ENCODE results near the gene RASL12. TPM values are rescaled to one million over a fixed set of nuclear protein-coding genes. Genes with fewer than 3 reads are reported as not detected.

The RASL12 gene
- total RNA-seq, 1 donor from 2014 or later = 1.5 TPM

DNA sequence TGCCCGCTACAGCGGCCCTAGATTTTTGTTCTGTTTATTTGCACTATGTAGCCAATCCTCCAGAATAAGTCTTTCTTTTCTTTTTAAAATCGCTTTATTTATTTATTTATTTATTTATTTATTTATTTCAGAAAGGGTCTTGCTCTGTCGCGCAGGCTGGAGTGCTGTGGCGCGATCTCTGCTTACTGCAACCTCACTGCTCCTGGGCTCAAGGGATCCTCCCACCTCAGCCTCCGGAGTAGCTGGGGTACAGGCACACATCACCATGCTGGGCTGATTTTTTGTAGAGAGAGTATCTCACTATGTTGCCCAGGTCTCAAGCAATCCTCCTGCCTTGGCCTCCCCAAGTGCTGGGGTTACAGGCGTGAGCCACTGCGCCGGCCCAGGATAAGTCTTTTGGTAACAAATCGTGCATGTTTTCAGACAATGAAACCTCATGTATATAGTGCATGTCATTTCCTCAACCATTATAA is 38.0 kb downstream of the RASL12 start:
- Mint-ChIP-seq H3K36me3 (ENCODE audit: low read depth) (no peaks in the 10 kb centered on the region), H3K9me3 (no peaks in the 10 kb centered on the region), H3K4me1 (peaks cover 25% of the 10 kb centered on the region), H3K4me3 (peak overlapping the region; percentile 74), H3K27ac (ENCODE audit: unreplicated experiment) (no peak overlapping the region), H3K27me3 (ENCODE audit: low read depth) (peaks cover 5% of the 10 kb centered on the region)
- DNase-seq (ENCODE audit: low read depth, low spot score) = no peak
- TF ChIP-seq, protein P1, sequence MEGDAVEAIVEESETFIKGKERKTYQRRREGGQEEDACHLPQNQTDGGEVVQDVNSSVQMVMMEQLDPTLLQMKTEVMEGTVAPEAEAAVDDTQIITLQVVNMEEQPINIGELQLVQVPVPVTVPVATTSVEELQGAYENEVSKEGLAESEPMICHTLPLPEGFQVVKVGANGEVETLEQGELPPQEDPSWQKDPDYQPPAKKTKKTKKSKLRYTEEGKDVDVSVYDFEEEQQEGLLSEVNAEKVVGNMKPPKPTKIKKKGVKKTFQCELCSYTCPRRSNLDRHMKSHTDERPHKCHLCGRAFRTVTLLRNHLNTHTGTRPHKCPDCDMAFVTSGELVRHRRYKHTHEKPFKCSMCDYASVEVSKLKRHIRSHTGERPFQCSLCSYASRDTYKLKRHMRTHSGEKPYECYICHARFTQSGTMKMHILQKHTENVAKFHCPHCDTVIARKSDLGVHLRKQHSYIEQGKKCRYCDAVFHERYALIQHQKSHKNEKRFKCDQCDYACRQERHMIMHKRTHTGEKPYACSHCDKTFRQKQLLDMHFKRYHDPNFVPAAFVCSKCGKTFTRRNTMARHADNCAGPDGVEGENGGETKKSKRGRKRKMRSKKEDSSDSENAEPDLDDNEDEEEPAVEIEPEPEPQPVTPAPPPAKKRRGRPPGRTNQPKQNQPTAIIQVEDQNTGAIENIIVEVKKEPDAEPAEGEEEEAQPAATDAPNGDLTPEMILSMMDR (conservative IDR thresholded peaks at IDR 0.05) = no peak

DNA sequence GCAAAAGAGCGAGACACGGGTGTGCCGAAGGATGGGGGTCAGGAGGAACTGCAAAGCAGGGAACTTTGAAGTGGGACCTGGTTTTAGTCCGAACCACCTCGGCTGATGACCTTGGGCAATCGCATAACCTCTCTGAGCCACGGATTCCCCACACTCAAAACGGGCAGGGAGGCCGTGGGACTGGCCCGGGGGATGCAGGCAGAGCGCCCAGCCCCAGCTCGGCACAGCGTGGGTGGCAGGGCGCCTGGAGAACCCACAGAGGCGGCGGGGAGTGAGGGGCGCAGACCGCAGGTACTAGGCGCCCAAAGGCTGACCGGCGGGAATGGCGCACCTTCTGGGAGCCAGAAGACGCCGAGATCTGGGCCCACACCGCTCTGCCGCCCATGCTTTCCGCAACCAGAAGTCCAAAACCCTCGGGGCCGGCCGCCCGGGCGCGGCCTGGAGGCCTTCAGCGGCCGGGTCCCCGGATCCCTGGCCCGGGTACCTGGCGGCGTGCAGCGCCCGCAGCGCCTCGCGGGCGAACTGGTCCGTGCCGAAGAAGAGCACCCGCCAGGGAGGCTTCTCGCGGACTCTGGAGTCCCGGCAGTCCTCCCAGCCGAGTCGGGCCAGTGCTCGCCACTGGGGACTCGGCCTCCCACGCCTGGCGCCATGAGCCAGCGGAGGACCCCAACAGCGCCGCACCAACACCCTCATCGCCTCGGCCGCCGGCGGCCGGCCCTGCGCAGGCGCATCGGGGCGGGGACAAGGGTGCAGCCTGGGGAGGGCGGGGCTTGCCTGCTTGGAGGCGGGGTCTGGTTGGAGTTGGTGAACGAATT is 38.7 kb downstream of the RASL12 start, which contains the start of gene MTFMT:
MTFMT (minus strand) TSS at position 719 of the 815 bp plus-strand sequence; CDS start at position 693, 26 bp downstream.
- peaks cover 5% of the 10 kb centered on the region for H3K27me3 Mint-ChIP-seq (ENCODE audit: low read depth)
- no peaks in the 10 kb centered on the region for H3K36me3 Mint-ChIP-seq (ENCODE audit: low read depth)
- peak within 1 kb of the TSS; percentile 88 for H3K4me3 Mint-ChIP-seq
- H3K27ac Mint-ChIP-seq (ENCODE audit: unreplicated experiment) = peak within 1 kb of the TSS; percentile 48
- H3K4me1 Mint-ChIP-seq = peaks cover 23% of the 10 kb centered on the region
- TF ChIP-seq, protein P1 (conservative IDR thresholded peaks at IDR 0.05) = peak; percentile 28
- no peaks in the 10 kb centered on the region for H3K9me3 Mint-ChIP-seq
- peak; percentile 89 for DNase-seq (ENCODE audit: low read depth, low spot score)

DNA sequence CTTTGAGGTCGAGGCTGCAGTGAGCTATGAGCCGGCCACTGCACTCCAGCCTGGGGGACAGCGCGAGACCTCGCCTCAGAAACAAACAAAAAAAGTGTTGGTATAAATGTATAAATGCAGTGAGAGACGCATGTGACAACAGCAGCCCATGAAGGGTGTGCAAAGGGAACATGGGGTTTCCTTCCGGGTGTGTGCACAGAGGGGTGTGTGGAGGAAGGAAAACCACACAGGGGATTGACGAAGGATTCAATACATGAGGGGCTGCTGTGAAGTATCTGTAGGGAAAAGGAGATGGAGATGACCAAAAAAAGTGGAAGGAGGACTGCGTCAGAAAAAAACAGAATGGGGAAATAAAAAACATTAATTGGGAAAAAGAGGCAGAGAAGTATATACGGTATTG is 39.5 kb downstream of the RASL12 start:
- peaks cover 16% of the 10 kb centered on the region for H3K4me1 Mint-ChIP-seq
- TF ChIP-seq, protein P1 (conservative IDR thresholded peaks at IDR 0.05) = no peak
- H3K36me3 Mint-ChIP-seq (ENCODE audit: low read depth) = no peaks in the 10 kb centered on the region
- no peak for DNase-seq (ENCODE audit: low read depth, low spot score)
- no peaks in the 10 kb centered on the region for H3K9me3 Mint-ChIP-seq
- H3K27ac Mint-ChIP-seq (ENCODE audit: unreplicated experiment) = no peak overlapping the region
- peaks cover 5% of the 10 kb centered on the region for H3K27me3 Mint-ChIP-seq (ENCODE audit: low read depth)
- H3K4me3 Mint-ChIP-seq = peak overlapping the region; percentile 88

DNA sequence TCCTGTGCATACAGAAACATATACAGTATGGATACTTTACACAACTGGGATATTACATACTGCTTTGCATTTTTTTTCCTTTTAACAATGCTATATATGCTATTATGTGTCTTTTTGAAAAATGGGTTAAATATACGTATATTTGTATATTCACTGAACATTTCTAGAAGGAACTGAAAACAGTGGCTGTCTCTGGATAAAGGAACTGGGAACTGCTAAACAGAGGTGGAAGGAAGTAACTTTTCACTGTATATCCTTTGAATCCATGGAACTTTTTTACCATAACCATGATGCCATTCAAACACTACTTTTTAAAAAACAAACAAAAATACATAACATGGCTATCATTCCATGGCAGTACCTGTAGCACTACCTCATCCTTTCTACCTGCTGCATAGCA is 40.2 kb downstream of the RASL12 start:
- no peak overlapping the region for H3K27ac Mint-ChIP-seq (ENCODE audit: unreplicated experiment)
- no peaks in the 10 kb centered on the region for H3K9me3 Mint-ChIP-seq
- TF ChIP-seq, protein P1 (conservative IDR thresholded peaks at IDR 0.05) = no peak
- peak overlapping the region; percentile 88 for H3K4me3 Mint-ChIP-seq
- DNase-seq (ENCODE audit: low read depth, low spot score) = no peak
- peaks cover 5% of the 10 kb centered on the region for H3K27me3 Mint-ChIP-seq (ENCODE audit: low read depth)
- H3K4me1 Mint-ChIP-seq = peaks cover 12% of the 10 kb centered on the region
- H3K36me3 Mint-ChIP-seq (ENCODE audit: low read depth) = no peaks in the 10 kb centered on the region

DNA sequence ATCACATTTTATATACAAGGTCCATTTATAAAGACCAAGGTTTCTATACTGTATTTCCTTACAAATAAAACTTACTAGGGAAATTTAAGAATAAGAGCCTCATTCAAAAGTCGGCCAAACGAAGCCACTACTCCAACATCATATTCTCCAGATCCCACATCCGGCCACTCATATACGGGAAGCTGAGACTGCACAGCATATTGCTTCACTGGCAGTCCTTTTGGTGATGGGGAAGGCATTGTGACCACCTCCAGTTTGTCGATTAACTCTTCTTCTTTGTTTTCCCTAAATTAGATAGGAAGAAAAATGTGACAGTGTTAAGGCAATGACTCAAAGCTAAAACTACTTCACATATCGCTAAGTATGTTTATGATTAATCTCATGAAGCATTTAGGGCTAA is 41.0 kb downstream of the RASL12 start:
- no peaks in the 10 kb centered on the region for H3K9me3 Mint-ChIP-seq
- peaks cover 12% of the 10 kb centered on the region for H3K4me1 Mint-ChIP-seq
- H3K36me3 Mint-ChIP-seq (ENCODE audit: low read depth) = no peaks in the 10 kb centered on the region
- peak overlapping the region; percentile 70 for H3K4me3 Mint-ChIP-seq
- H3K27me3 Mint-ChIP-seq (ENCODE audit: low read depth) = peaks cover under 1% of the 10 kb centered on the region
- no peak for DNase-seq (ENCODE audit: low read depth, low spot score)
- TF ChIP-seq, protein P1 (conservative IDR thresholded peaks at IDR 0.05) = no peak
- H3K27ac Mint-ChIP-seq (ENCODE audit: unreplicated experiment) = no peak overlapping the region

Measured in neural crest cell (in vitro differentiated cells).